ENCODE data around the gene GGACT. TPM values are rescaled to one million over a fixed set of nuclear protein-coding genes. Genes with fewer than 3 reads are reported as not detected.
A peak's percentile ranks its signal among the peaks of the same experiment; 100 is the strongest.
"Not testable (repeated sequence)": the region's sequence is repeated elsewhere in the genome, so short reads cannot be mapped to it uniquely, and the experiment has no call there.

Gene GGACT
- total and polyA plus RNA-seq, 4 experiments from 2014 or later = 4.4 to 9.6 (median 7.2) TPM

- H3K27ac ChIP-seq (ENCODE audit: low read depth, low read length) = peak overlapping the region; percentile 42
- H3K36me3 Mint-ChIP-seq = no peaks in the 10 kb centered on the region
- no peaks in the 10 kb centered on the region for H3K9me3 ChIP-seq (ENCODE audit: control insufficient read depth in 1 of 2, low read length in 2 of 2)
- peak overlapping the region; percentile 71 to 90 (median 86) for H3K4me3 Mint-ChIP-seq
- ChIA-PET CTCF (ENCODE audit: partially characterized antibody) (interaction anchor here (0.9 to 9.5 kb wide), 9 partner anchors 11 to 84 kb away, joined by 3 to 182 read pairs (median 5); partner anchors contain the start of gene TMTC4), POLR2A (ENCODE audit: partially characterized antibody) (interaction anchor here (0.8 to 4.0 kb wide), 4 partner anchors 10 to 931 kb away, joined by 3 to 27 read pairs (median 13); partner anchors contain the start of gene TMTC4)
- DNase-seq = no peak
- H3K9me3 Mint-ChIP-seq = peaks cover 0 to 2% (median 0%) of the 10 kb centered on the region in 8 donors
- H3K4me1 Mint-ChIP-seq = peaks cover 30 to 46% (median 36%) of the 10 kb centered on the region in 4 donors
- H3K27me3 Mint-ChIP-seq = no peaks in the 10 kb centered on the region
- peak overlapping the region; percentile 71 to 95 (median 91) for H3K27ac Mint-ChIP-seq
- peaks cover 35% of the 10 kb centered on the region for H3K4me1 ChIP-seq (ENCODE audit: insufficient read depth, low read length)
- peak overlapping the region; percentile 32 to 77 for H3K4me3 ChIP-seq (ENCODE audit: low read length in 2 of 2)
- H3K36me3 ChIP-seq (ENCODE audit: insufficient read depth, low read length) = no peaks in the 10 kb centered on the region
- H3K27me3 ChIP-seq (ENCODE audit: insufficient read depth, low read length) = no peaks in the 10 kb centered on the region
- intact Hi-C loops (cut with micrococcal nuclease) = loop anchor here (5.0 kb wide), 1 partner anchor 513 kb away; no protein-coding TSS in a partner anchor
Observed at GRCh38 chr13:100589178-100589725, 663 bp upstream of the GGACT start.

DNA sequence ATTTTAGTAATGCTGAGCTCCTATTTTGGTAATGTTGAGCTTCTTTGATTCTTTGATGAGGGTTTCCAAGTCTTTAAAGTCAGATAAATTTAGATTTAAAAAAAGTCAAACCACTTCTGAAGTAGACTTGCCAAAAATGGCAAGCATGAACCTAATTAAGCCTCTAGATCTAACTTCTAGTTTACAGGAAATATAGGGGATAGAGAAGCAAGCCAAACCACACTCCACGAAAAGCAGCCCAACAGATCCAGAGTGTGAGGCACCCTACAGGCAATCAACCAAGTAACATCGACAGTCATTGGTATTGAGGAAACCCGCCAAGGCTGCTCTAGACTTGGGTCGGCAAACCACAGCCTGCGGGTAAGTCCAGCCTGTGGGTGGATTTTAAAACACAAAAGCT, 3.7 kb downstream of the GGACT start:
- ChIA-PET CTCF (ENCODE audit: partially characterized antibody) (interaction anchor here (1.0 to 9.5 kb wide), 2 partner anchors 11 to 927 kb away, joined by 3 to 182 read pairs; no protein-coding TSS in a partner anchor), POLR2A (ENCODE audit: partially characterized antibody) (interaction anchor here (0.9 to 1.6 kb wide), 3 partner anchors 10 to 89 kb away, joined by 3 to 4 read pairs (median 4); partner anchors contain the start of gene TMTC4)
- Mint-ChIP-seq H3K4me1 (peaks cover 44 to 72% (median 58%) of the 10 kb centered on the region in 4 donors), H3K27ac (peak overlapping the region; percentile 52 to 92 (median 77)), H3K9me3 (peaks cover 0 to 2% (median 0%) of the 10 kb centered on the region in 8 donors), H3K36me3 (peaks cover 15 to 21% of the 10 kb centered on the region in 2 donors), H3K4me3 (peak overlapping the region in 6 of 8 donors; percentile 13 to 62 (median 38)), H3K27me3 (no peaks in the 10 kb centered on the region)
- intact Hi-C loops (cut with micrococcal nuclease) = loop anchor here (5.0 kb wide), 1 partner anchor 517 kb away; no protein-coding TSS in a partner anchor
- Histone ChIP-seq H3K4me1 (ENCODE audit: insufficient read depth, low read length) (peaks cover 55% of the 10 kb centered on the region), H3K9me3 (ENCODE audit: control insufficient read depth in 1 of 2, low read length in 2 of 2) (no peaks in the 10 kb centered on the region), H3K36me3 (ENCODE audit: insufficient read depth, low read length) (no peaks in the 10 kb centered on the region), H3K27me3 (ENCODE audit: insufficient read depth, low read length) (no peaks in the 10 kb centered on the region), H3K27ac (ENCODE audit: low read depth, low read length) (no peak overlapping the region), H3K4me3 (ENCODE audit: low read length in 2 of 2) (no peak overlapping the region)
- DNase-seq = peak; percentile 33 to 49 (median 38)

DNA sequence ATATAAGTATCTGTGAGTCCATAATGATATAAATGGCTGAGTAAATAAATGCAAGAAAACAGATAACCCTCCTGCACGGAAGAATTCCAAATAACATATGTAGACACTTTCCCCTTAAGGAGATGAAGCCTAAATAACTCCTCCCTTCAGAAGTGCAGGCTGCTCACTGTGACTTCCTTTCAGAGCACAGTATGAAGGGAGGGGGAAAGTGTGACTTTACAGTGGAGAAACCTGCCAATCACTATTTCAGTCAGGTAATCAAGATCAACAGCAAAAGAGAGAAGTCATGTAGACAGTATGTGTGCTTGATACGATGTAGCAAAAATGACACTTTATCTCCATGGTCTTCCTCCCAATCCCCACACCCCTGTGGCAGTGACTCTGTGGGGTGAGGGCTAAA, 7.1 kb downstream of the GGACT start:
- Histone ChIP-seq H3K36me3 (ENCODE audit: insufficient read depth, low read length) (no peaks in the 10 kb centered on the region), H3K9me3 (ENCODE audit: control insufficient read depth in 1 of 2, low read length in 2 of 2) (no peaks in the 10 kb centered on the region), H3K4me1 (ENCODE audit: insufficient read depth, low read length) (peaks cover 31% of the 10 kb centered on the region), H3K4me3 (ENCODE audit: low read length in 2 of 2) (no peak overlapping the region), H3K27me3 (ENCODE audit: insufficient read depth, low read length) (no peaks in the 10 kb centered on the region), H3K27ac (ENCODE audit: low read depth, low read length) (no peak overlapping the region)
- H3K27ac Mint-ChIP-seq = peak overlapping the region in 1 of 7 donors; percentile 21
- no peaks in the 10 kb centered on the region for H3K27me3 Mint-ChIP-seq
- H3K4me1 Mint-ChIP-seq = peaks cover 26 to 58% (median 37%) of the 10 kb centered on the region in 4 donors
- peaks cover 26 to 43% of the 10 kb centered on the region in 2 donors for H3K36me3 Mint-ChIP-seq
- intact Hi-C loops (cut with micrococcal nuclease) = no loop called here
- no peak for DNase-seq
- peaks cover 0 to under 1% (median 0%) of the 10 kb centered on the region in 8 donors for H3K9me3 Mint-ChIP-seq
- CTCF ChIA-PET (ENCODE audit: partially characterized antibody) = interaction anchor here (3.0 kb wide), 1 partner anchor 9 kb away, joined by 15 read pairs; no protein-coding TSS in a partner anchor
- H3K4me3 Mint-ChIP-seq = peak overlapping the region in 2 of 8 donors; percentile 29 to 59
- POLR2A ChIA-PET (ENCODE audit: partially characterized antibody) = no interaction called here

GRCh38 chr13:100581030-100581429, 7.6 kb downstream of the GGACT start:
- H3K27me3 Mint-ChIP-seq = no peaks in the 10 kb centered on the region
- no peak overlapping the region for H3K27ac ChIP-seq (ENCODE audit: low read depth, low read length)
- H3K27ac Mint-ChIP-seq = peak overlapping the region in 1 of 7 donors; percentile 21
- no peaks in the 10 kb centered on the region for H3K9me3 ChIP-seq (ENCODE audit: control insufficient read depth in 1 of 2, low read length in 2 of 2)
- H3K4me1 Mint-ChIP-seq = peaks cover 23 to 53% (median 35%) of the 10 kb centered on the region in 4 donors
- H3K27me3 ChIP-seq (ENCODE audit: insufficient read depth, low read length) = no peaks in the 10 kb centered on the region
- H3K36me3 ChIP-seq (ENCODE audit: insufficient read depth, low read length) = no peaks in the 10 kb centered on the region
- H3K36me3 Mint-ChIP-seq = peaks cover 26 to 43% of the 10 kb centered on the region in 2 donors
- H3K9me3 Mint-ChIP-seq = no peaks in the 10 kb centered on the region
- H3K4me3 ChIP-seq (ENCODE audit: low read length in 2 of 2) = no peak overlapping the region
- H3K4me3 Mint-ChIP-seq = peak overlapping the region in 3 of 8 donors; percentile 16 to 59 (median 18)
- intact Hi-C loops (cut with micrococcal nuclease) = no loop called here
- H3K4me1 ChIP-seq (ENCODE audit: insufficient read depth, low read length) = peaks cover 31% of the 10 kb centered on the region
- ChIA-PET CTCF (ENCODE audit: partially characterized antibody) (interaction anchor here (3.0 kb wide), 1 partner anchor 8 kb away, joined by 15 read pairs; no protein-coding TSS in a partner anchor), POLR2A (ENCODE audit: partially characterized antibody) (no interaction called here)
- DNase-seq = no peak

GRCh38 chr13:100580045-100580444, 8.5 kb downstream of the GGACT start:
- Mint-ChIP-seq H3K9me3 (no peaks in the 10 kb centered on the region), H3K4me3 (no peak overlapping the region), H3K4me1 (peaks cover 20 to 49% (median 30%) of the 10 kb centered on the region in 4 donors), H3K27me3 (no peaks in the 10 kb centered on the region), H3K27ac (peak overlapping the region in 1 of 7 donors; percentile 20), H3K36me3 (peaks cover 28 to 44% of the 10 kb centered on the region in 2 donors)
- H3K9me3 ChIP-seq (ENCODE audit: control insufficient read depth in 1 of 2, low read length in 2 of 2) = no peaks in the 10 kb centered on the region
- ChIA-PET POLR2A (ENCODE audit: partially characterized antibody) (interaction anchor here (1.2 kb wide), 1 partner anchor 8 kb away, joined by 3 read pairs; no protein-coding TSS in a partner anchor), CTCF (ENCODE audit: partially characterized antibody) (no interaction called here)
- H3K27me3 ChIP-seq (ENCODE audit: insufficient read depth, low read length) = no peaks in the 10 kb centered on the region
- no peak overlapping the region for H3K27ac ChIP-seq (ENCODE audit: low read depth, low read length)
- H3K4me1 ChIP-seq (ENCODE audit: insufficient read depth, low read length) = peaks cover 28% of the 10 kb centered on the region
- no peaks in the 10 kb centered on the region for H3K36me3 ChIP-seq (ENCODE audit: insufficient read depth, low read length)
- intact Hi-C loops (cut with micrococcal nuclease) = no loop called here
- DNase-seq = no peak
- H3K4me3 ChIP-seq (ENCODE audit: low read length in 2 of 2) = no peak overlapping the region

GRCh38 chr13:100577239-100577638, 11.3 kb downstream of the GGACT start:
- H3K9me3 ChIP-seq (ENCODE audit: control insufficient read depth in 1 of 2, low read length in 2 of 2); H3K27me3 ChIP-seq (ENCODE audit: insufficient read depth, low read length); H3K36me3 ChIP-seq (ENCODE audit: insufficient read depth, low read length); H3K27me3 Mint-ChIP-seq; H3K9me3 Mint-ChIP-seq; intact Hi-C loops (cut with micrococcal nuclease); H3K27ac Mint-ChIP-seq; DNase-seq; H3K4me3 Mint-ChIP-seq; H3K27ac ChIP-seq (ENCODE audit: low read depth, low read length); H3K4me3 ChIP-seq (ENCODE audit: low read length in 2 of 2): not testable (repeated sequence)
- Mint-ChIP-seq H3K4me1 (peaks cover 23 to 52% (median 28%) of the 10 kb centered on the region in 4 donors), H3K36me3 (peaks cover 25 to 43% of the 10 kb centered on the region in 2 donors)
- CTCF ChIA-PET (ENCODE audit: partially characterized antibody) = interaction anchor here (0.6 to 7.1 kb wide), 3 partner anchors 10 to 63 kb away, joined by 3 to 182 read pairs (median 3); partner anchors contain the start of gene GGACT
- POLR2A ChIA-PET (ENCODE audit: partially characterized antibody) = interaction anchor here (0.8 kb wide), 1 partner anchor 97 kb away, joined by 4 read pairs; no protein-coding TSS in a partner anchor
- peaks cover 22% of the 10 kb centered on the region for H3K4me1 ChIP-seq (ENCODE audit: insufficient read depth, low read length)

GRCh38 chr13:100573121-100573520, 15.5 kb downstream of the GGACT start:
- Histone ChIP-seq H3K9me3 (ENCODE audit: control insufficient read depth in 1 of 2, low read length in 2 of 2) (no peaks in the 10 kb centered on the region), H3K36me3 (ENCODE audit: insufficient read depth, low read length) (no peaks in the 10 kb centered on the region), H3K4me3 (ENCODE audit: low read length in 2 of 2) (no peak overlapping the region), H3K4me1 (ENCODE audit: insufficient read depth, low read length) (peaks cover 11% of the 10 kb centered on the region), H3K27me3 (ENCODE audit: insufficient read depth, low read length) (no peaks in the 10 kb centered on the region), H3K27ac (ENCODE audit: low read depth, low read length) (no peak overlapping the region)
- no peak overlapping the region for H3K4me3 Mint-ChIP-seq
- ChIA-PET POLR2A (ENCODE audit: partially characterized antibody) (interaction anchor here (0.9 to 3.1 kb wide), 6 partner anchors 9 to 917 kb away, joined by 3 to 22 read pairs (median 3); partner anchors contain the start of genes GGACT and TMTC4), CTCF (ENCODE audit: partially characterized antibody) (interaction anchor here (0.6 to 7.1 kb wide), 30 partner anchors 9 to 917 kb away, joined by 3 to 182 read pairs (median 4); partner anchors contain the start of genes GGACT and TMTC4)
- H3K4me1 Mint-ChIP-seq = peaks cover 12 to 28% (median 16%) of the 10 kb centered on the region in 4 donors
- no peaks in the 10 kb centered on the region for H3K9me3 Mint-ChIP-seq
- intact Hi-C loops (cut with micrococcal nuclease) = loop anchor here (1.0 kb wide), 3 partner anchors 15 to 554 kb away; partner anchors contain the start of gene GGACT
- no peaks in the 10 kb centered on the region for H3K27me3 Mint-ChIP-seq
- H3K36me3 Mint-ChIP-seq = peaks cover 8 to 17% of the 10 kb centered on the region in 2 donors
- DNase-seq = peak; percentile 61 to 76 (median 68)
- no peak overlapping the region for H3K27ac Mint-ChIP-seq

Data from CD4-positive, alpha-beta memory T cell (primary cell).